CD4-positive, alpha-beta T cell treated with Interleukin-1 beta for 1 hour (primary cell): ENCODE measurements around the gene RNF38.
"Not testable (repeated sequence)": the region's sequence is repeated elsewhere in the genome, so short reads cannot be mapped to it uniquely, and the experiment has no call there.

ENCODE experiments used
- DNase-seq, 2 donors: peaks; one replicate each; pipeline ENCODE4 v3.0.0-alpha.2; 2020 to 2022

RNF38 gene

DNA sequence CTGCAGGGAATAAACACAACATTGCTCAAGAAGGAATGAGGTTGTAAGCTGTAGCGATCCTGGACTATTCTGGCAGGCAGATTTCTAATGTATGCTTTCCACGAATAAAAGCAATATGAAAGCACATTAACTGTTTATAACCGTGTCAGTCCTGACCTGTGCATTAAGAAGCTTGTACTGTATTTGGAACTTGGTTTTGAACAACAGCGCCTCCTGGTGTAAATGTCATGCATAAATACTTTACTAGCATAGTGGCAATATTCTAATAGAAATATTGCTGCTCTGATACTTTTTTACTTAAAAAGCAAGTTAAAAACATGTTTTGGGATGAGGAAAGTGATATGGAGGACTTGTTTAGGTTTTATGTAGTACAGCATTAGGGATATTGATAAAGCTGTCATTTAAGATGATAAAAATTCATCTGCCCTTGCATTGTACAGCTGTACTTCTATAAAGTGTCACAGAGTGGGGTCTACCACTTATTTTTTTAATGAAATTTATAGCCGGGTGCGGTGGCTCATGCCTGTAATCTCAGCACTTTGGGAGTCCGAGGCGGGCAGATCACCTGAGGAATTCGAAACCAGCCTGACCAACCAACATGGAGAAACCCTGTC, 71.2 kb downstream of the RNF38 start:
- peak; percentile 10 to 72 for DNase-seq

- DNase-seq: peak in 1 of 2 donors; percentile 8
Measured at GRCh38 chr9:36325081-36325828, 74.8 kb downstream of the RNF38 start.

GRCh38 chr9:36323926-36324325, 76.1 kb downstream of the RNF38 start:
- DNase-seq: no peak

DNA sequence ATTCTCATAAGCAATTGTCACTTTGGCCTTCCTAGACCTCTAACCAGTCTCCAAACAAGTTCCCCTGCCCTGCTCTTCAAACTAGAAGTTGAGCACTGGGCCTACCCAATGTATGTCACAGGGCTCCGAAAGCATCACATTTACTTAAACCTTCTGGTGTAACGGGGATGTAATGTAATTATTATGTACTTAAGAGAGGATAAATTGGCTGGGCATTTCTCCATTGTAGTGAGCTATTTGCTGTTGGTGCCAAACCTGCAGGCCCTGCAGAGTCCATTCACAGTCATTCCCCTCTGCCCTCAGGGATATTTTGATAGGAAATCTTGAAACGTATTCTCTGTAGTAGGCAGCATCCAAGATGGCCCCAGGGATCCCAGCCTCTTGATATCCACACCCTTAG, 77.6 kb downstream of the RNF38 start:
- DNase-seq: no peak

GRCh38 chr9:36321903-36322302, 78.2 kb downstream of the RNF38 start:
- not testable (repeated sequence) for DNase-seq

GRCh38 chr9:36320466-36320865, 79.6 kb downstream of the RNF38 start:
- DNase-seq: no peak

DNA sequence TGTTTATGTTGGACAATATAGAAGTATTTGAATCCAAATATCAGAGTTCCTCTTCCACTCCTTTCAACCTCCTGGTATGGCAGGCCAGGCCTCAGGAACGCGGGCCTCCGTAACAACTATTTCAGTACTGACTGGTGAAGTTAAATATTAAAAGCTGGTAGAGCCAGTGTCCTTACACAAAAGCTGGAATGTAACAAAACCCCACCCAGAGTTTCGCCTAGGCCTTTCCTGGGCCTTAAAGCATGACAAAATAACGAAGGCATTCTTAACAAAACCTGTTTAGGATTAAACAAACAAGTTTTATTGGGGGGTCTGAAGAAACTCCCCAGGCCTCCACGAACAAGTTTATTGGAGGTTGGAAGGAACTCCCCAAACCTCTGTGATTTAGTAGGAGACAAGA, 80.3 kb downstream of the RNF38 start:
- no peak for DNase-seq

DNA sequence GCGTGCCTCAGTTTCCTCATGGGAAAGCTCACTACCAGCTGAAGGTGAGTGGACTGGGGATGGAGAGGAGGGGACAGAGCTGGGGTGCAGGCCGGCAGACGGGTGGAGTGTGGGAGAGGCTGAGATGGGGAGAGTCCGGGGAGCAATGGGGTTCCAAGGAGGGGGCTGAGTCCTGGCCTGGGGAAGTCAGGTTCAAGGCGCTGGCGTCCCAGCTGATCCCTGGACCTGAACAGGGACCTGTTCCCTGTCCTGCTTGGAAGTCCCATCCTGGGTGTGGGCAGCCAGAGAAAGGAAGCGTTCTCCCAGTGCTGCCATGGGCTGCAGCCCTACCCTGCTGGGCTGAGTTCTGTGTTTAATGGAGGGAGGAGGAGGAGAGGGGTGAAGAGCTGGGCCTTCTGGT, 80.9 kb downstream of the RNF38 start:
- no peak for DNase-seq

DNA sequence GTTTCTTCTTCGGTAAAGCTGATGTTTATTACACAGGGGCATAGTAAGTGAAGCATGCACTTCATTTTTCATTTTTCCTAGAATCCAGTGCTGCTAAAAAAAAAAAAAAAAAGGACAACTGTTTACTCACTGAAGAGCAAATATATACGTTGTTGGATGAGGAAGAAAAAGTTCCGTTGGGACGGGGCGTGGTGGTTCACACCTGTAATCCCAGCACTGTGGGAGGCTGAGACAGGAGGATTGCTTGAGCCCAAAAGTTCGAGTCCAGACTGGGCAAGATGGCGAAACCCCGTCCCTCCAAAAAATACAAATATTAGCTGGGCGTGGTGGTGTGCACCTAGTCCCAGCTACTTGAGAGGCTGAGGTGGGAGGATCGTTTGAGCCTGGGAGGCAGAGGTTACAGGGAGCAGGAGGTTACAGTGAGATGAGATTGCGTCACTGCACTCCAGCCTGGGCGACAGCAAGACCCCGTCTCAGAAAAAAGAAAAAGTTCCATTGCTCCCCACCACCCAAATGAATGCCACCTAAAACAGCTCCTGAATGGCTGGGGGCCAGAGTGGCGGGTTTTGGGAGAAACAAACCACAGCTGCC, 81.8 kb downstream of the RNF38 start:
- DNase-seq: no peak

GRCh38 chr9:36317766-36318165, 82.3 kb downstream of the RNF38 start:
- DNase-seq: no peak

DNA sequence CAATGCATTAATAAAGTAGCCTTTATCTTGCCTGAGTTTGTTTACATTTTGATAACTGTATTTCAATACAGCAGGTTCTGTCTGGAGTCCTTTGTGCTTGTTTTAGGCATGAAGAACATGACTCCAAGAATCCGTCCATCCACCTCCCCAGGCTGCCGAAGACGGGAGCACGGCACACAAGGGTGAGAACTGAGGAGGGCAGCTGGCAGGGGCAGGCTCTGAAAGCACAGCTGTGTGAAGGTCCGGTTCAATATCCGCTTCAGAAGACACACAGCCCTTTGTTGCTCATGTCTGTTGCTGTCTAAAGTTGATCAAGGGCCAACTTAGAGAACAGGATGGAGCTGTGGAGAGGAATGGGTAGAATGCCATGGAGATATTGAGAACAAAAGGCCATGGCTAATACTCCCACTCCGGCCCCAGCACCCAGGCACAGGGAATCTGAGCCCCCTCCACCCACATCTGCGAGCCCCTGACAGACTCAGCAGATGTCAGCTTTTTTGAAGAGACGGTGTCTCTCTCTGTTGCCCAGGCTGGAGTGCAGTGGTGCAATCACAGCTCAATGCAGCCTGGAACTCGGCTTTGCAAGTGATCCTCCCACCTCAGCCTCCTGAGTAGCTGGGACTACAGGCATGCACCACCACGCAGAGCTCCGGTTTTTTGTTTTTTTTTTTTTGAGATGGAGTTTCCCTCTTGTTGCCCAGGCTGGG, 83.3 kb downstream of the RNF38 start:
- DNase-seq: no peak

- DNase-seq: no peak
Measured at GRCh38 chr9:36316049-36316448, 84.0 kb downstream of the RNF38 start.

GRCh38 chr9:36315283-36315682, 84.8 kb downstream of the RNF38 start:
- no peak for DNase-seq

- no peak for DNase-seq
Measured at GRCh38 chr9:36314740-36315139, 85.3 kb downstream of the RNF38 start.

DNA sequence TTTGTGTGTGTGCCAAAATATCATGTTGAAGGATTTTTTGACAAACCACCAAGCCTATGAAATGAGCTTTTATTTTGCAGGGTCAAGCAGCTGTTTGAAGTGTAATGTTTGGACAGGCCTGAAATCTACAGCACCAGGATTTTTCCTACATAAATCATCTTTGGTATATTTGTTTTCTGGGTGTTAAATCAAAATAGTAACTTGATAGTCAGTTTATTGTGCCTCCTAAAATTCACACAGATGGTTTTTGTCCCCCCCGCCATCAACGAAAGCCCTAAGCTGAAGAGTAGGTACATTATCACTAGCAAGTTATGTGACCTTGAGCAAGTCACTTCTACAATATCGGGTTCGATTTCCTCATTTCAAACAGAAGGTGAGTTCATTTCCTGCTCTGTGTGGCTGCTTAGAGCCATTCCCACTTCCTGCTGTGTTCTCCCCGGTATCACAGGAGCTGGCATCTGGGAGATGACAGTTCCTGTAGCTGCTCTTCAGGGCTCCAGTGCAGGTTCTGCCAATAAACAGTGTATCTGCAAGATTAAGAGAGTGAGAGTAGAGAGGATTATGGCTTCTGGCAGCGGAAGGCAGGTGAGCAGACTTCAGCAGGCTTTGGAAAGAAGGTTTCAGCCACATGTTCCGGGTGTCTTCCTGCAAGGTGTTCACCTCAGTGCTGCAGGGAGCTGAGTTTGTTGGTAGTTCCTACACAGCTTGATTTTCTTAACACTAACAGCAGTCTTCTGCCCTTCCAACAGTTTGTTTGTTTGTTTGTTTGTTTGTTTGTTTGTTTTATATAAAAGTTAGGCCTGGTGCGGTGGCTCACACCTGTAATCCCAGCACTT, 93.4 kb downstream of the RNF38 start:
- no peak for DNase-seq

- DNase-seq: not testable (repeated sequence)
Measured at GRCh38 chr9:36304366-36304765, 95.7 kb downstream of the RNF38 start.

GRCh38 chr9:36301227-36301626, 98.8 kb downstream of the RNF38 start:
- DNase-seq: no peak

GRCh38 chr9:36298566-36298965, 101.5 kb downstream of the RNF38 start:
- no peak for DNase-seq

- no peak for DNase-seq
Measured at GRCh38 chr9:36297798-36298197, 102.3 kb downstream of the RNF38 start.

- DNase-seq: not testable (repeated sequence)
Measured at GRCh38 chr9:36294996-36295395, 105.1 kb downstream of the RNF38 start.

- DNase-seq: no peak
Measured at GRCh38 chr9:36293918-36294317, 106.2 kb downstream of the RNF38 start.

GRCh38 chr9:36293171-36293570, 106.9 kb downstream of the RNF38 start:
- no peak for DNase-seq

- no peak for DNase-seq
Measured at GRCh38 chr9:36292641-36293040, 107.4 kb downstream of the RNF38 start.
